ENCODE measurements around the gene KDM1A. TPM values are rescaled to one million over a fixed set of nuclear protein-coding genes. Genes with fewer than 3 reads are reported as not detected.

KDM1A gene
- polyA plus RNA-seq, 1 donor (not counting 4 experiments of a cell fraction or from before 2014, with no cell fraction given): 84.8 TPM

DNA sequence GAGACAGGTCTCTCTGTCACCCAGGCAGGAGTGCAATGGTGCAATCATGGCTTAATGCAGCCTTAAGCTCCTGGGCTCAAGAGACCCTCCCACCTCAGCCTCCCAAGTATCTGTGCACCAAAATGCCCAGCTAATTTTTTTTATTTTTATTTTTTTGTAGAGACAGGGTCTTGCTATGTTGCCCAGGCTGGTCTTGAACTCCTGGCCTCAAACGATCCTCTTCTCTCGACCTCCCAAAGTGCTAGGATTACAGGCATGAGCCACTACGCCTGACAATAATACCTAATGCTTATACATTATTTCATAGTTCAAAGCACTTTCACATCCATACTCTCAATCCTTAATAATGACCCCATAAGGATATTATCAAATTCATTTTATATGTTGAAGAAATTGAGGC is 101.1 kb downstream of the KDM1A start:
- dilution Hi-C loops (cut with MboI; ENCODE audit: extremely low pct_ligation_motif_present, low sequenced_read_pairs): no loop called here
- FAIRE-seq (no peak), DNase-seq (ENCODE audit: low read depth, low spot score) (no peak)
- Histone ChIP-seq H3K36me3 (ENCODE audit: control insufficient read depth in 2 of 2, extremely low read depth in 1 of 2, insufficient read depth in 2 of 2, low read length in 2 of 2) (no peaks in the 10 kb centered on the region), H2AFZ (ENCODE audit: control insufficient read depth, low read length) (no peak overlapping the region), H3K79me2 (ENCODE audit: control insufficient read depth, insufficient read depth, low read length) (peaks cover 91% of the 10 kb centered on the region), H3K27me3 (ENCODE audit: control insufficient read depth, extremely low read depth, insufficient read depth, low read length) (no peaks in the 10 kb centered on the region), H4K20me1 (ENCODE audit: control insufficient read depth, extremely low read depth, insufficient read depth, low read length) (no peaks in the 10 kb centered on the region), H3K9ac (ENCODE audit: control insufficient read depth, extremely low read depth, insufficient read depth, low read length) (no peak overlapping the region), H3K4me2 (ENCODE audit: control insufficient read depth, extremely low read depth, insufficient read depth, low read depth, low read length) (no peak overlapping the region), H3K4me3 (ENCODE audit: control insufficient read depth in 2 of 3, extremely low read depth in 1 of 3, insufficient read depth in 2 of 3, low read depth in 1 of 3, low read length in 3 of 3) (no peak overlapping the region), H3K9me3 (ENCODE audit: control insufficient read depth, low read depth, low read length) (no peaks in the 10 kb centered on the region), H3K4me1 (ENCODE audit: control insufficient read depth, extremely low read depth, insufficient read depth, low read length) (peaks cover 53% of the 10 kb centered on the region), H3K9me1 (ENCODE audit: control insufficient read depth, extremely low read depth, insufficient read depth, low read length) (no peaks in the 10 kb centered on the region), H3K27ac (ENCODE audit: control insufficient read depth, insufficient read depth, low read length) (no peak overlapping the region)
- TF ChIP-seq EZH2 (IDR thresholded peaks at IDR 0.05; ENCODE audit: low read length): no peak

- peak overlapping the region; percentile 42 for H3K27ac ChIP-seq (ENCODE audit: control insufficient read depth, insufficient read depth, low read length)
- no peaks in the 10 kb centered on the region for H3K9me1 ChIP-seq (ENCODE audit: control insufficient read depth, extremely low read depth, insufficient read depth, low read length)
- no peak overlapping the region for H2AFZ ChIP-seq (ENCODE audit: control insufficient read depth, low read length)
- FAIRE-seq (peak; percentile 75), DNase-seq (ENCODE audit: low read depth, low spot score) (no peak)
- H3K27me3 ChIP-seq (ENCODE audit: control insufficient read depth, extremely low read depth, insufficient read depth, low read length): no peaks in the 10 kb centered on the region
- peak overlapping the region; percentile 84 for H3K4me2 ChIP-seq (ENCODE audit: control insufficient read depth, extremely low read depth, insufficient read depth, low read depth, low read length)
- peak overlapping the region in 2 of 3 experiments; percentile 36 to 45 for H3K4me3 ChIP-seq (ENCODE audit: control insufficient read depth in 2 of 3, extremely low read depth in 1 of 3, insufficient read depth in 2 of 3, low read depth in 1 of 3, low read length in 3 of 3)
- peaks cover 84% of the 10 kb centered on the region for H3K79me2 ChIP-seq (ENCODE audit: control insufficient read depth, insufficient read depth, low read length)
- dilution Hi-C loops (cut with MboI; ENCODE audit: extremely low pct_ligation_motif_present, low sequenced_read_pairs): no loop called here
- H3K4me1 ChIP-seq (ENCODE audit: control insufficient read depth, extremely low read depth, insufficient read depth, low read length): peaks cover 57% of the 10 kb centered on the region
- no peaks in the 10 kb centered on the region for H4K20me1 ChIP-seq (ENCODE audit: control insufficient read depth, extremely low read depth, insufficient read depth, low read length)
- no peaks in the 10 kb centered on the region for H3K36me3 ChIP-seq (ENCODE audit: control insufficient read depth in 2 of 2, extremely low read depth in 1 of 2, insufficient read depth in 2 of 2, low read length in 2 of 2)
- no peaks in the 10 kb centered on the region for H3K9me3 ChIP-seq (ENCODE audit: control insufficient read depth, low read depth, low read length)
- no peak for TF ChIP-seq EZH2 (IDR thresholded peaks at IDR 0.05; ENCODE audit: low read length)
- no peak for TF ChIP-seq CTCF (optimal IDR thresholded peaks at IDR 0.05 in 1 of 3, IDR thresholded peaks at IDR 0.05 in 1 of 3, conservative IDR thresholded peaks at IDR 0.05 in 1 of 3; ENCODE audit: extremely low read depth in 1 of 3, insufficient read depth in 2 of 3, low read length in 3 of 3)
- peak overlapping the region; percentile 20 for H3K9ac ChIP-seq (ENCODE audit: control insufficient read depth, extremely low read depth, insufficient read depth, low read length)
These were observed 102.9 kb downstream of the KDM1A start for GRCh38 chr1:23122023-23122748.
